A549 (cell line): ENCODE results near the gene EPB41L2.

Experiments
- BHLHE40 ChIP-seq: IDR thresholded peaks from 2 replicates; pipeline ENCODE4 v1.6.1; 2012; ENCODE audit warnings: low read depth, low read length, inconsistent platforms
- MAZ ChIP-seq: fragments of 150-350 bp; IDR thresholded peaks from 2 replicates; pipeline ENCODE4 v1.6.1; 2014; ENCODE audit warnings: antibody characterized with exemption, low read depth, low read length, borderline replicate concordance
- RCOR1 ChIP-seq: fragments of 150-350 bp; IDR thresholded peaks from 2 replicates; pipeline ENCODE4 v1.6.1; 2014; ENCODE audit warnings: antibody characterized with exemption, low read length, low read depth
- TF ChIP-seq, protein P1 (sequence below): fragments of >200 bp; sonication (Bioruptor Twin); formaldehyde crosslinking; IDR thresholded peaks from 3 replicates; pipeline ENCODE4 v1.5.1; 2016

DNA sequence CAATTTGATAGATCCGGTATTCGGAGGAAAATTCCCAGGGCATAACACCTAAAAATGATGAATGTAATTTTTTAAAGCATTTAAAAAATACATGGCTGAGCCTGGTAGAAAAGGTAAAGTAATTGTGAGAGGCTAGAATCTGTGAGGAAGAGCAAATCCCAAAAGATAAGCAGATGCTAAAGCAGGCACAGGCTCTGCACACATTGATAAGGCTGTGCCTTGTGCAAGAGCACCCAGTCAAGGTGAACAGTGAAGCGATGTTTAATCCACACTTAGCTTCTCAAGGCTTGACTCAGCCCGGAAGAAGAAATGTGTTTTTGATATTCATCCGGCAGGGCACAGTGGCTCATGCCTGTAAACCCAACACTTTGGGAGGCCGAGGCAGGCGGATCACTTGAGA lies 5.1 kb upstream of the EPB41L2 start:
- TF ChIP-seq, protein P1, sequence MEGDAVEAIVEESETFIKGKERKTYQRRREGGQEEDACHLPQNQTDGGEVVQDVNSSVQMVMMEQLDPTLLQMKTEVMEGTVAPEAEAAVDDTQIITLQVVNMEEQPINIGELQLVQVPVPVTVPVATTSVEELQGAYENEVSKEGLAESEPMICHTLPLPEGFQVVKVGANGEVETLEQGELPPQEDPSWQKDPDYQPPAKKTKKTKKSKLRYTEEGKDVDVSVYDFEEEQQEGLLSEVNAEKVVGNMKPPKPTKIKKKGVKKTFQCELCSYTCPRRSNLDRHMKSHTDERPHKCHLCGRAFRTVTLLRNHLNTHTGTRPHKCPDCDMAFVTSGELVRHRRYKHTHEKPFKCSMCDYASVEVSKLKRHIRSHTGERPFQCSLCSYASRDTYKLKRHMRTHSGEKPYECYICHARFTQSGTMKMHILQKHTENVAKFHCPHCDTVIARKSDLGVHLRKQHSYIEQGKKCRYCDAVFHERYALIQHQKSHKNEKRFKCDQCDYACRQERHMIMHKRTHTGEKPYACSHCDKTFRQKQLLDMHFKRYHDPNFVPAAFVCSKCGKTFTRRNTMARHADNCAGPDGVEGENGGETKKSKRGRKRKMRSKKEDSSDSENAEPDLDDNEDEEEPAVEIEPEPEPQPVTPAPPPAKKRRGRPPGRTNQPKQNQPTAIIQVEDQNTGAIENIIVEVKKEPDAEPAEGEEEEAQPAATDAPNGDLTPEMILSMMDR = no peak
- no peak for TF ChIP-seq MAZ
- TF ChIP-seq RCOR1 = no peak
- no peak for TF ChIP-seq BHLHE40
